Calu3 (cell line): ENCODE data around the gene ENG. TPM values are rescaled to one million over a fixed set of nuclear protein-coding genes. Genes with fewer than 3 reads are reported as not detected.
"Not testable (repeated sequence)": the region's sequence is repeated elsewhere in the genome, so short reads cannot be mapped to it uniquely, and the experiment has no call there.

Source experiments
- BruUV-seq: library from RNA; stranded (reverse); fragments of 400-500 nt; replicated peaks from 2 replicates; lab custom pipeline; 2021; lab: Mats Ljungman, UMichigan
- CTCF ChIA-PET: fragments of 300-600 bp; sonication (Branson Sonifier 250); formaldehyde crosslinking; loops from one replicate; lab custom pipeline; 2022; ENCODE audit warnings: antibody characterized with exemption; lab: Charles Lee
- DNase-seq: peaks from one replicate; pipeline ENCODE4 v3.0.0; 2022
- H3K27ac Mint-ChIP-seq: one replicate; pipeline ENCODE4 v1.8.0; 2022; ENCODE audit warnings: mixed read lengths; ENCODE audit not compliant: unreplicated experiment
- H3K27me3 Mint-ChIP-seq: one replicate; pipeline ENCODE4 v1.8.0; 2022; ENCODE audit warnings: mixed read lengths; ENCODE audit not compliant: unreplicated experiment
- H3K36me3 Mint-ChIP-seq: one replicate; pipeline ENCODE4 v1.8.0; 2022; ENCODE audit warnings: mild to moderate bottlenecking, moderate library complexity, mixed read lengths; ENCODE audit not compliant: insufficient read depth, unreplicated experiment
- H3K4me1 Mint-ChIP-seq: one replicate; pipeline ENCODE4 v1.8.0; 2022; ENCODE audit warnings: mild to moderate bottlenecking, low read depth, mixed read lengths; ENCODE audit not compliant: unreplicated experiment
- H3K4me3 Mint-ChIP-seq: one replicate; pipeline ENCODE4 v1.8.0; 2022; ENCODE audit warnings: mild to moderate bottlenecking, low read depth, moderate library complexity, mixed read lengths; ENCODE audit not compliant: unreplicated experiment
- H3K9me3 Mint-ChIP-seq: one replicate; pipeline ENCODE4 v1.8.0; 2022; ENCODE audit warnings: low read depth, mixed read lengths; ENCODE audit not compliant: unreplicated experiment
- CTCF ChIP-seq: fragments of 200-600 bp; IDR thresholded peaks from one replicate; pipeline ENCODE4 v1.8.0; 2022; ENCODE audit warnings: antibody characterized with exemption; ENCODE audit not compliant: unreplicated experiment
- intact Hi-C: fragments of 100-400 bp; cut with micrococcal nuclease; formaldehyde crosslinking; loops from one replicate; pipeline ENCODE4 v1.10.0; 2022; ENCODE audit not compliant: unreplicated experiment
- total RNA-seq: library from RNA; stranded (reverse); gene quantifications from 2 replicates; pipeline ENCODE4 v1.2.3, GENCODE V29; 2022

Gene ENG
- total RNA-seq, 1 experiment from 2014 or later = not detected

- peak overlapping the region; percentile 27 for H3K4me3 Mint-ChIP-seq
Observed at GRCh38 chr9:127883959-127884358, 29.5 kb upstream of the ENG start.

GRCh38 chr9:127881715-127882114, 27.3 kb upstream of the ENG start:
- H3K9me3 Mint-ChIP-seq, CTCF ChIA-PET: not testable (repeated sequence)
- peaks cover 11% of the 10 kb centered on the region for H3K4me1 Mint-ChIP-seq

More at GRCh38 chr9:127883959-127884358, 29.5 kb upstream of the ENG start:
- H3K4me1 Mint-ChIP-seq = peaks cover 11% of the 10 kb centered on the region
- peaks cover 13% of the 10 kb centered on the region for H3K36me3 Mint-ChIP-seq
- no peak for DNase-seq
- H3K9me3 Mint-ChIP-seq = no peaks in the 10 kb centered on the region
- peak overlapping the region; percentile 76 for H3K27ac Mint-ChIP-seq
- no TSS peak for BruUV-seq
- no peak for TF ChIP-seq CTCF
- CTCF ChIA-PET = no interaction called here
- intact Hi-C loops = no loop called here
- H3K27me3 Mint-ChIP-seq = no peaks in the 10 kb centered on the region

GRCh38 chr9:127880143-127880542, 25.7 kb upstream of the ENG start:
- Mint-ChIP-seq H3K4me1 (peaks cover 11% of the 10 kb centered on the region), H3K9me3 (no peaks in the 10 kb centered on the region), H3K4me3 (no peak overlapping the region), H3K27ac (no peak overlapping the region), H3K27me3 (no peaks in the 10 kb centered on the region), H3K36me3 (peaks cover 16% of the 10 kb centered on the region)
- DNase-seq = no peak
- no TSS peak for BruUV-seq
- no peak for TF ChIP-seq CTCF
- intact Hi-C loops = no loop called here
- CTCF ChIA-PET = no interaction called here

More at GRCh38 chr9:127881715-127882114, 27.3 kb upstream of the ENG start:
- H3K27ac Mint-ChIP-seq, BruUV-seq, intact Hi-C loops, DNase-seq, H3K27me3 Mint-ChIP-seq, H3K4me3 Mint-ChIP-seq: not testable (repeated sequence)
- H3K36me3 Mint-ChIP-seq = peaks cover 21% of the 10 kb centered on the region

- Mint-ChIP-seq H3K27ac (peak overlapping the region; percentile 27), H3K27me3 (no peaks in the 10 kb centered on the region), H3K4me3 (no peak overlapping the region), H3K36me3 (peaks cover 16% of the 10 kb centered on the region), H3K4me1 (no peaks in the 10 kb centered on the region), H3K9me3 (no peaks in the 10 kb centered on the region)
- CTCF ChIA-PET = no interaction called here
- no peak for DNase-seq
- no TSS peak for BruUV-seq
- no peak for TF ChIP-seq CTCF
- intact Hi-C loops = no loop called here
Observed at GRCh38 chr9:127878652-127879390, 24.4 kb upstream of the ENG start.
